PC-3 (cell line): ENCODE measurements around the gene OXCT1.

Experiments
- EZH2 ChIP-seq: fragments of 300-600 bp; sonication (generic); IDR thresholded peaks from one replicate; pipeline ENCODE4 v1.6.1; 2017; ENCODE audit warnings: antibody characterized with exemption, mild to moderate bottlenecking, low read length; ENCODE audit not compliant: unreplicated experiment
- TF ChIP-seq, protein P1 (sequence below): fragments of 300-600 bp; sonication (generic); conservative IDR thresholded peaks from 2 replicates; pipeline ENCODE4 v1.5.1; 2017; ENCODE audit warnings: antibody characterized with exemption, low read depth, mild to moderate bottlenecking, low read length

DNA sequence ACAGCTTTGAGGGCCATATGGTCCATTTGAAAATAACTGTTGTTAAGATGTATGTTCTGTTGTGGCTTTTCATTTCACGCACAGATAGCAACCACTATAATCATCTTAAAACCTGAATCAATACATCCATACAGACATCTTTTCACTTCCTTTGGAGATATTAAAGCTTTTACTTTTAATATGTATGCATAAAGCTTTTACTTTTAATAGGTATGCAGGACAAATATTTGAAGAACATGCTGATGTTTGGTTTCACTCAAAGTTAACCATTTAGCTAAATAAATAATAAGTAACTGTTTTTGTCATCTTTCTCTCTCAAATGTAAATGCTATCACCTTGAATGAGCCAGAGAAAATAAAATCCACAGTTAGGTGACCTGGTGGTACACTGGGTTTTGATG, 108.6 kb downstream of the OXCT1 start:
- no peak for TF ChIP-seq EZH2
- TF ChIP-seq, protein P1, sequence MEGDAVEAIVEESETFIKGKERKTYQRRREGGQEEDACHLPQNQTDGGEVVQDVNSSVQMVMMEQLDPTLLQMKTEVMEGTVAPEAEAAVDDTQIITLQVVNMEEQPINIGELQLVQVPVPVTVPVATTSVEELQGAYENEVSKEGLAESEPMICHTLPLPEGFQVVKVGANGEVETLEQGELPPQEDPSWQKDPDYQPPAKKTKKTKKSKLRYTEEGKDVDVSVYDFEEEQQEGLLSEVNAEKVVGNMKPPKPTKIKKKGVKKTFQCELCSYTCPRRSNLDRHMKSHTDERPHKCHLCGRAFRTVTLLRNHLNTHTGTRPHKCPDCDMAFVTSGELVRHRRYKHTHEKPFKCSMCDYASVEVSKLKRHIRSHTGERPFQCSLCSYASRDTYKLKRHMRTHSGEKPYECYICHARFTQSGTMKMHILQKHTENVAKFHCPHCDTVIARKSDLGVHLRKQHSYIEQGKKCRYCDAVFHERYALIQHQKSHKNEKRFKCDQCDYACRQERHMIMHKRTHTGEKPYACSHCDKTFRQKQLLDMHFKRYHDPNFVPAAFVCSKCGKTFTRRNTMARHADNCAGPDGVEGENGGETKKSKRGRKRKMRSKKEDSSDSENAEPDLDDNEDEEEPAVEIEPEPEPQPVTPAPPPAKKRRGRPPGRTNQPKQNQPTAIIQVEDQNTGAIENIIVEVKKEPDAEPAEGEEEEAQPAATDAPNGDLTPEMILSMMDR, result no peak
